Spleen (tissue), 7 donors: ENCODE data around the gene EPN3.

Experiments
- CTCF ChIP-seq, 11 experiments: fragments of 200-600 bp in 7 of 11; fragments of 450-650 bp in 4 of 11; sonication (generic) in 4 of 11; IDR thresholded peaks in 8 of 11; conservative IDR thresholded peaks in 3 of 11; 1 replicate in 7 of 11; 2 replicates in 4 of 11; pipeline versions ENCODE4 v1.4.0 to v1.8.0; 2016 to 2021; ENCODE audit warnings: antibody characterized with exemption in 11 of 11, inconsistent platforms in 4 of 11, mild to moderate bottlenecking in 1 of 11
- POLR2A ChIP-seq, 3 donors: fragments of 450-650 bp; IDR thresholded peaks; one replicate each; pipeline ENCODE4 v1.5.1; 2017; ENCODE audit warnings: antibody characterized with exemption in 3 of 3, mild to moderate bottlenecking in 1 of 3
- POLR2AphosphoS5 ChIP-seq, 3 donors: sonication (generic); formaldehyde crosslinking; IDR thresholded peaks; one replicate each; pipeline ENCODE4 v1.5.1; 2017; ENCODE audit warnings: antibody characterized with exemption in 3 of 3
- donor health status: DM: no; HTN: no; CAD: no; lungs with moderate emphysema.
- donor health status: DM: no; HTN: no; CAD: no.
- donor health status: DM: no; HTN: no; CAD: no.

- TF ChIP-seq CTCF (IDR thresholded peaks at IDR 0.05 in 8 of 11, conservative IDR thresholded peaks at IDR 0.05 in 3 of 11) (no peak), POLR2AphosphoS5 (IDR thresholded peaks at IDR 0.05) (no peak), POLR2A (IDR thresholded peaks at IDR 0.05) (no peak)
Observed at GRCh38 chr17:50570528-50570927, 38.0 kb downstream of the EPN3 start.
